ENCODE data around the gene C11orf54. TPM values are rescaled to one million over a fixed set of nuclear protein-coding genes. Genes with fewer than 3 reads are reported as not detected.
A peak's percentile ranks its signal among the peaks of the same experiment; 100 is the strongest.

The C11orf54 gene
- total and polyA plus RNA-seq, 5 donors from 2014 or later, result 15.3 to 23.2 (median 20.9) TPM

DNA sequence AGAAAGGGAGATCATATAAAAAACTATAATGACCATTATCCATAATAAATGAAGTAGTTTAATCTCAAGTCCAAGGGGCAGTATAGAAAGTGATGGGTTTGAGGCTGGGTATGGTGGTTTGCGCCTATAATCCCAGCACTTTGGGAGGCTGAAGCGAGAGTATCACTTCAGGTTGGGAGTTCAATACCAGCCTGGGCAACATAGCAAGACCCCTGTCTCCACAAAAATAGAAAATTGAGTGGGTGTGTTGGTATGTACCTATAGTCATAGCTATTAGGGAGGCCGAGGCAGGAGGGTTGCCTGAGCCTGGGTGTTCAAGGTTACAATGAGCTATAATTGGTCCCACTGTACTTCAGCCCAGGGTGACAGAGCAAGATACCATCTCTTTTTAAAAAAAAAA lies 66.5 kb downstream of the C11orf54 start:
- no peak overlapping the region for H3K27ac Mint-ChIP-seq
- no peak overlapping the region for H3K4me3 ChIP-seq (ENCODE audit: low read depth, low read length)
- no peak for DNase-seq

DNA sequence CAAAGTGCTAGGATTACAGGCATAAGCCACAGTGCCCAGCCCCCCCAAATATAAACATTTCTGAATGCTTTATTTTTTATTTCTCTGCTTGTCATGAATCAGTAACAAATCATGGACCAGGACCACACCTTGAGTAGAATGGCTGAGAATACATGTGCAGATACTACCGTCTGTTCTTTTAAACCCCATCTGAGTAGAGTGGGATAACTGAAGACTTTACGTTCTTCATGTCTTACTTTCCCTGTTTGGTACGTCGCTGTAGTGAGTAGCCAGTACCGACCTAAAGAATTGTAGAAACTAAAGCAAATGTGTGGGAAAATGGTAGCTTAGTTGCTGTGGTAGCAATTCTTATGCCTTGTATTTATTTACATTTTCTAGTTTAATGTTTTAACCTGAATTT lies 72.5 kb downstream of the C11orf54 start:
- H3K36me3 ChIP-seq (ENCODE audit: control insufficient read depth, insufficient read depth, low read length), result peaks cover 67% of the 10 kb centered on the region

More for the DNA sequence above, 66.5 kb downstream of the C11orf54 start:
- no peak overlapping the region for H3K4me3 Mint-ChIP-seq
- H3K36me3 Mint-ChIP-seq, result peaks cover 64% of the 10 kb centered on the region
- H3K4me1 ChIP-seq (ENCODE audit: control insufficient read depth, insufficient read depth, low read length, poor library complexity, severe bottlenecking), result no peaks in the 10 kb centered on the region
- no peaks in the 10 kb centered on the region for H3K27me3 ChIP-seq (ENCODE audit: control insufficient read depth, insufficient read depth, low read length)
- peaks cover 92% of the 10 kb centered on the region for H3K36me3 ChIP-seq (ENCODE audit: control insufficient read depth, insufficient read depth, low read length)
- no peaks in the 10 kb centered on the region for H3K9me3 ChIP-seq (ENCODE audit: control insufficient read depth in 2 of 2, low read length in 2 of 2)
- no peak overlapping the region for H3K27ac ChIP-seq (ENCODE audit: insufficient read depth, low read length, poor library complexity, severe bottlenecking)
- no peak for ATAC-seq (ENCODE audit: low read depth in 2 of 2)
- H3K9me3 Mint-ChIP-seq, result no peaks in the 10 kb centered on the region
- H3K27me3 Mint-ChIP-seq, result no peaks in the 10 kb centered on the region
- H3K4me1 Mint-ChIP-seq, result peaks cover 7 to 11% (median 11%) of the 10 kb centered on the region in 4 donors

More for the DNA sequence above, 72.5 kb downstream of the C11orf54 start:
- no peaks in the 10 kb centered on the region for H3K27me3 Mint-ChIP-seq
- ATAC-seq (ENCODE audit: low read depth in 2 of 2) (no peak), DNase-seq (no peak)
- Histone ChIP-seq H3K27ac (ENCODE audit: insufficient read depth, low read length, poor library complexity, severe bottlenecking) (no peak overlapping the region), H3K27me3 (ENCODE audit: control insufficient read depth, insufficient read depth, low read length) (no peaks in the 10 kb centered on the region), H3K9me3 (ENCODE audit: control insufficient read depth in 2 of 2, low read length in 2 of 2) (no peaks in the 10 kb centered on the region), H3K4me1 (ENCODE audit: control insufficient read depth, insufficient read depth, low read length, poor library complexity, severe bottlenecking) (no peaks in the 10 kb centered on the region), H3K4me3 (ENCODE audit: low read depth, low read length) (no peak overlapping the region)
- H3K27ac Mint-ChIP-seq, result peak overlapping the region in 1 of 3 donors; percentile 52
- peaks cover 51% of the 10 kb centered on the region for H3K36me3 Mint-ChIP-seq
- H3K9me3 Mint-ChIP-seq, result peaks cover 0 to 5% (median 0%) of the 10 kb centered on the region in 7 donors
- peaks cover 0 to 9% (median 3%) of the 10 kb centered on the region in 4 donors for H3K4me1 Mint-ChIP-seq
- H3K4me3 Mint-ChIP-seq, result peak overlapping the region in 1 of 4 donors; percentile 10

Other genes with a start within 250 kb of the C11orf54 start
- 6.5 TPM for gene SMCO4, start 198.3 kb upstream of the C11orf54 start, total RNA-seq
- gene SMCO4, start 198.3 kb upstream of the C11orf54 start, polyA plus RNA-seq, result 10 to 100 TPM in 1 of 4 donors, 1 to 10 TPM in 3; 4.8 to 12.8 (median 4.9) TPM
- gene CEP295, start 80.0 kb upstream of the C11orf54 start, total RNA-seq, result 11.9 TPM
- 1 to 10 TPM; 1.2 to 1.7 (median 1.5) TPM for gene CEP295, start 80.0 kb upstream of the C11orf54 start, polyA plus RNA-seq
- gene TAF1D, start 177 bp upstream of the C11orf54 start, total RNA-seq, result 162 TPM
- gene TAF1D, start 177 bp upstream of the C11orf54 start, polyA plus RNA-seq, result 10 to 100 TPM; 18.2 to 22.7 (median 19.4) TPM
- 63.8 TPM for gene MED17, start 42.6 kb downstream of the C11orf54 start, total RNA-seq
- gene MED17, start 42.6 kb downstream of the C11orf54 start, polyA plus RNA-seq, result 10 to 100 TPM; 17.7 to 35.8 (median 22.4) TPM
- gene VSTM5, start 108.9 kb downstream of the C11orf54 start, total RNA-seq, result not detected
- under 1 TPM in 1 of 4 donors, not detected in 3; 0.28 TPM for gene VSTM5, start 108.9 kb downstream of the C11orf54 start, polyA plus RNA-seq